Esophagus (tissue), 2 donors: ENCODE results near the gene C19orf25. TPM values are rescaled to one million over a fixed set of nuclear protein-coding genes. Genes with fewer than 3 reads are reported as not detected.

Experiments
- H3K27ac ChIP-seq, 2 donors: one replicate each; pipeline ENCODE4 v1.5.1; 2013; ENCODE audit warnings: low read depth in 2 of 2, mild to moderate bottlenecking in 2 of 2, inconsistent platforms in 1 of 2, low read length in 1 of 2, moderate library complexity in 1 of 2
- H3K27me3 ChIP-seq, 2 donors: one replicate each; pipeline ENCODE4 v1.6.1; 2013; ENCODE audit warnings: low read length in 2 of 2, control low read depth in 1 of 2, mild to moderate bottlenecking in 1 of 2; ENCODE audit not compliant: insufficient read depth in 2 of 2, control insufficient read depth in 1 of 2
- H3K36me3 ChIP-seq, 2 donors: one replicate each; pipeline ENCODE4 v1.6.1; 2013; ENCODE audit warnings: low read length in 1 of 2; ENCODE audit not compliant: control insufficient read depth in 2 of 2, insufficient read depth in 2 of 2
- H3K4me1 ChIP-seq, 2 donors: one replicate each; pipeline ENCODE4 v1.6.1; 2013; ENCODE audit warnings: low read length in 1 of 2; ENCODE audit not compliant: control insufficient read depth in 2 of 2, insufficient read depth in 2 of 2
- H3K4me3 ChIP-seq, 2 donors: one replicate each; pipeline ENCODE4 v1.5.1; 2013; ENCODE audit warnings: low read length in 2 of 2, mild to moderate bottlenecking in 2 of 2, low read depth in 1 of 2, moderate library complexity in 1 of 2
- H3K9me3 ChIP-seq, 2 donors: one replicate each; pipeline ENCODE4 v1.6.1; 2013; ENCODE audit warnings: mild to moderate bottlenecking in 2 of 2, low read depth in 1 of 2, low read length in 1 of 2, moderate library complexity in 1 of 2; ENCODE audit not compliant: control insufficient read depth in 2 of 2, insufficient read depth in 1 of 2
- WGBS, 2 donors: extraction: QIAGEN DNeasy Blood & Tissue Kit; methylation state at CpG; one replicate each; pipeline ENCODE4 v1.1.7; 2013; 5-methylcytosine and 5-hydroxymethylcytosine counted together
- polyA plus RNA-seq, 2 donors: library from polyadenylated mRNA; stranded (reverse); fragments of 200-250 nt; gene quantifications; one replicate each; pipeline ENCODE4 v1.2.3, GENCODE V29; 2013
- donor health status: healthy with polysubstance abuse.
- donor health status: Bipolar disorder and iron deficiency.

Gene C19orf25
- polyA plus RNA-seq, 2 donors = 17.8 to 28.1 TPM

- no peaks in the 10 kb centered on the region for H3K27me3 ChIP-seq
- H3K4me3 ChIP-seq = no peak overlapping the region
- no peaks in the 10 kb centered on the region for H3K9me3 ChIP-seq
- WGBS, 2 donors = 84 to 87% methylated on average over 39 of the region's 39 CpGs
- H3K27ac ChIP-seq = no peak overlapping the region
- peaks cover 11 to 49% of the 10 kb centered on the region in 2 donors for H3K36me3 ChIP-seq
- H3K4me1 ChIP-seq = peaks cover 2 to 9% of the 10 kb centered on the region in 2 donors
These were observed 44.4 kb downstream of the C19orf25 start for GRCh38 chr19:1434577-1435060.

GRCh38 chr19:1434040-1434366, 45.0 kb downstream of the C19orf25 start:
- peaks cover 0 to 4% of the 10 kb centered on the region in 2 donors for H3K4me1 ChIP-seq
- H3K27ac ChIP-seq = no peak overlapping the region
- no peaks in the 10 kb centered on the region for H3K9me3 ChIP-seq
- no peaks in the 10 kb centered on the region for H3K27me3 ChIP-seq
- WGBS, 2 donors = 89 to 91% methylated on average over 17 of the region's 17 CpGs
- peaks cover 11 to 51% of the 10 kb centered on the region in 2 donors for H3K36me3 ChIP-seq
- no peak overlapping the region for H3K4me3 ChIP-seq

- 83 to 85% methylated on average over 47 of the region's 47 CpGs for WGBS, 2 donors
- Histone ChIP-seq H3K4me1 (peaks cover 0 to 4% of the 10 kb centered on the region in 2 donors), H3K36me3 (peaks cover 11 to 54% of the 10 kb centered on the region in 2 donors), H3K27me3 (no peaks in the 10 kb centered on the region), H3K27ac (no peak overlapping the region), H3K4me3 (no peak overlapping the region), H3K9me3 (no peaks in the 10 kb centered on the region)
These were observed 45.6 kb downstream of the C19orf25 start for GRCh38 chr19:1433119-1434039.

GRCh38 chr19:1432507-1432887, 46.5 kb downstream of the C19orf25 start:
- Histone ChIP-seq H3K9me3 (no peaks in the 10 kb centered on the region), H3K36me3 (peaks cover 11 to 56% of the 10 kb centered on the region in 2 donors)
- WGBS, 2 donors = 86 to 88% methylated on average over 16 of the region's 16 CpGs

GRCh38 chr19:1431759-1432506, 47.1 kb downstream of the C19orf25 start:
- no peaks in the 10 kb centered on the region for H3K27me3 ChIP-seq
- H3K36me3 ChIP-seq = peaks cover 11 to 62% of the 10 kb centered on the region in 2 donors
- H3K4me3 ChIP-seq = no peak overlapping the region
- H3K9me3 ChIP-seq = no peaks in the 10 kb centered on the region
- 87 to 92% methylated on average over 24 of the region's 24 CpGs for WGBS, 2 donors
- H3K27ac ChIP-seq = no peak overlapping the region
- H3K4me1 ChIP-seq = peaks cover 0 to 4% of the 10 kb centered on the region in 2 donors

More at GRCh38 chr19:1432507-1432887, 46.5 kb downstream of the C19orf25 start:
- Histone ChIP-seq H3K27ac (no peak overlapping the region), H3K4me3 (no peak overlapping the region), H3K27me3 (no peaks in the 10 kb centered on the region), H3K4me1 (peaks cover 0 to 4% of the 10 kb centered on the region in 2 donors)

GRCh38 chr19:1430246-1430645, 48.8 kb downstream of the C19orf25 start:
- 86 to 89% methylated on average over 14 of the region's 14 CpGs for WGBS, 2 donors
- Histone ChIP-seq H3K4me3 (no peak overlapping the region), H3K9me3 (no peaks in the 10 kb centered on the region), H3K27me3 (no peaks in the 10 kb centered on the region), H3K4me1 (peaks cover 1 to 2% of the 10 kb centered on the region in 2 donors), H3K27ac (no peak overlapping the region), H3K36me3 (peaks cover 14 to 65% of the 10 kb centered on the region in 2 donors)

- 61 to 72% methylated on average over 14 of the region's 14 CpGs for WGBS, 2 donors
- Histone ChIP-seq H3K4me3 (no peak overlapping the region), H3K27ac (no peak overlapping the region), H3K9me3 (no peaks in the 10 kb centered on the region), H3K4me1 (peaks cover 2% of the 10 kb centered on the region in 2 donors), H3K27me3 (no peaks in the 10 kb centered on the region), H3K36me3 (peaks cover 14 to 64% of the 10 kb centered on the region in 2 donors)
These were observed 49.3 kb downstream of the C19orf25 start for GRCh38 chr19:1429750-1430149.

GRCh38 chr19:1428738-1429391, 50.1 kb downstream of the C19orf25 start:
- no peaks in the 10 kb centered on the region for H3K27me3 ChIP-seq
- H3K36me3 ChIP-seq = peaks cover 9 to 61% of the 10 kb centered on the region in 2 donors
- 58 to 69% methylated on average over 38 to 41 of the region's 41 CpGs for WGBS, 2 donors
- H3K4me3 ChIP-seq = no peak overlapping the region
- H3K4me1 ChIP-seq = peaks cover 2 to 6% of the 10 kb centered on the region in 2 donors
- H3K27ac ChIP-seq = no peak overlapping the region
- no peaks in the 10 kb centered on the region for H3K9me3 ChIP-seq

GRCh38 chr19:1427221-1427920, 51.6 kb downstream of the C19orf25 start:
- 91% methylated on average over 27 of the region's 27 CpGs for WGBS, 2 donors
- H3K27me3 ChIP-seq = no peaks in the 10 kb centered on the region
- H3K36me3 ChIP-seq = peaks cover 6 to 55% of the 10 kb centered on the region in 2 donors
- H3K4me1 ChIP-seq = peaks cover 2 to 9% of the 10 kb centered on the region in 2 donors
- no peaks in the 10 kb centered on the region for H3K9me3 ChIP-seq
- no peak overlapping the region for H3K4me3 ChIP-seq
- no peak overlapping the region for H3K27ac ChIP-seq
